ENCODE data around the gene PGD.
"Not testable (repeated sequence)": the region's sequence is repeated elsewhere in the genome, so short reads cannot be mapped to it uniquely, and the experiment has no call there.

Gene PGD

DNA sequence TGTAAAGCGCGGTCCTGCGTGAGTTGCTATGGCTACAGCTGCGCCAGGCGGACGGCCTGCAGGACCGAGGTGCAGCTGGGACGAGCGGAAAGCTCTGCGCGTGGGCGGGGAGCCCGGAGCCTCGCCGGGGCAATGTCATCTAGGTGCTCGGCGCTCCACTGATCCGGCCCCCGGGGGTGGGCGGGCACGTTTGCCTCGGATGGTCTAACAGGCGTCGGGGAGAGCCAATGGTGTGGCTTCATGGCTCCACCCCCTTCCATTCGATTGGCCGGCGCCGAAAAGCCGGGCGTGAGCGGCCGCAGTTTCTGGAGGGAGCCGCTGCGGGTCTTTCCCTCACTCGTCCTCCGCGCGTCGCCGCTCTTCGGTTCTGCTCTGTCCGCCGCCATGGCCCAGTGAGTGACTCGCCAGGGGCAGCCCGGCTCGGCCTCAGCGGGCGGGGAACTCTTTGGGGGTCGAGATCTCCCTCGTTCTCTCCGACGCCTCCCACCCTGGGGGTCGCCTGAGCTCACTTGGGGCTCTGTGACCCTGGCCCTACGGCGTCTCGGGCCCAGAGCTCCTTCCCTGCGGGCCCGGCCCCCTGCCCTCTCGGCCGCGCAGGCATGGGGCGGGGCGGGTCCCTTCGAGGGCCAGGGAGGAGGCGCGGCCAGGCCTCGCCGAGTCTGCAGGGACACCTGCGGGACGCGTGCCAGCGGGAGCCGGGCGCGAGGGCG, at the start of gene PGD:
TSS of gene PGD (plus strand) at position 331 of the 710 bp plus-strand sequence. CDS start at position 385, 54 bp downstream.
- peak; percentile 94 for DNase-seq (ENCODE audit: low spot score)

DNA sequence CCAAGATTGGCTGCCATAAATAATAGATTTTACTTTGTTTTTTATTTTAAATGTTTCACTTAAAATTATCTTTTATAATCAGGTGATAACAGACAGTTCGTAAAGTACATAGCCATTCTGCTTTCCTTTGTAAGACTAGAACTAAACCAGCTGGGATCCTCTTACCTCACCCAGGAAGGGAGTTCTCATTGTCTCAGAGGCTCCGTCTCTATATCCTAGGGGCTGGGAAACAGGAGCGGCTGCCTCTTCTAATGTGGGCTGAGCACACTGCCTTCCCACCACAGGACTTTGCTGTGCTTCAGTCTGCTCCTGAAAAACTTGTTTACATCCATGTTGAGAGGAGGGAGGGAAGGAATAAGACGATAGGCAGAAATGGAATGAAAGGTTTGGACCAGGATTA, 45.6 kb upstream of the PGD start:
- DNase-seq (ENCODE audit: low spot score) = no peak

DNA sequence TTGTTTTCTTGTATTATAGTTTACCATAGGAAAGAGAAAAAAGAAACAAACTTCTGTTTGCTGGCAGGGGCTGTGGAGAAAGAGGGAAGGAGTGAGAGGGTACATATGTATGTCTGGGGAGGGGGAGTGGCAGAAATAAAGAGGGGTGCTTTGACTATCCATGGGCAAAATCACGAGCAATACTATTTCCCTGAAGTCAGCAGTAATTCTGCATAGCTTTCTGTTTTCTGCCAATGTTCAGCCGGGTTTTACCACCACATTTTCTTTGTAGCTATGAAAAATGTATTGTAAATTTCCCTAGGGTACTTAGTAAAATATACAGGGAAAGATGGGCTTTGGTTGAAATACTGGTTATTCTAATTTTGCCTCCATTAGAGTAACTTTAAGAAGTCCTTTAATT, 45.2 kb upstream of the PGD start:
- no peak for DNase-seq (ENCODE audit: low spot score)

DNA sequence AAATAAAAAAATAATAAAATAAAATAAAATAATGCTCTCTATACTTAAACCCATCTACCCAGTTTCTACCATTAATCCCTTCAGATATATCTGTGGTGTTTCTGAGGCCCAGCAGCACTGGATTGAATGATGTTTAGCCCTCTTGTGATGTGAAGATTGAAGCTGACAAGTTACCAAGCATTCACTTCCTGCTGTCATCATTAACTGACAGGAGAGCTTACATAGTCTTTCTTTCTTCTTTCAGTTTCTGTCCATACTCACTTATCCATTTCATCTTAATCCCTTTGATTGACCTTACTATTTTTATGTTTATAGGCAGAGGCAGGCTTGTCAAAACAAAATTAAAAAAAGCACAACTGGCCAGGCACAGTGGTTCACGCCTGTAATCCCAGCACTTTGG, 38.8 kb upstream of the PGD start:
- DNase-seq (ENCODE audit: low spot score) = no peak

DNA sequence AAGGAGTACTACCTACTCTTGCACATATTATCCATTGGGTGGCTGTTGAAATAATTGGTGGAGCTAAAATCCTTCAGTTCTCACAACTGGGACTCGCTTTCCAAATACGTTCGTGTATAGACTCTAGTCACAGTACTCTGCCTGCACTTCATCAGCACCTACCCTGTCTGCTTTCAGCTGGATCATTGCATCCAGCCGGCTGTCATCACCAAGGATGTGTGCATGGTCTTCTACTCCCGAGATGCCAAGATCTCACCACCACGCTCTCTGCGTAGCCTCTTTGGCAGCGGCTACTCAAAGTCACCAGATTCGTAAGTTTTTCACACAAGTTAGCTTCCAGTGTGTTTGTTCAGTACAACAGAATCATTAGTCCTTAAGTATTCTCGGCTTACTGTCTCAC, 37.3 kb upstream of the PGD start:
- no peak for DNase-seq (ENCODE audit: low spot score)

DNA sequence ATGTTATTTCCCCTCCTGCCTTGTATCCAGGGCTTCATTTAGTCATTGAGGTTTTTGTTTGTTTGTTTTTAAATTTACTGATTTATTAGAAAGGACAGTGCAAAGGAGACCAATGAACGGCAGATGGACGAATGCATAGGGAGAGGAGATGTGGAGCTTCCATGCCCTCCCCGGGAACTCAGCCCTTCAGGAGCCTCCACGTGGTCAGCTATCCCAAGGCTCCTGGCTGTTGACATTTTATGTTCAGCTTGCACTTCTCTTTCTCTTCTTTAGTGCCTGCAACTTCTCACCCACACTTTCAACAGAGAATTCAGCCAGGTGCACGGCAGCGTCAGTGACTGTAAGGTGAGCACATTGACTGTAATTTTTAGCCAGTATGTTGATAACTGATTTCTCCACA, 30.7 kb upstream of the PGD start:
- no peak for DNase-seq (ENCODE audit: low spot score)

DNA sequence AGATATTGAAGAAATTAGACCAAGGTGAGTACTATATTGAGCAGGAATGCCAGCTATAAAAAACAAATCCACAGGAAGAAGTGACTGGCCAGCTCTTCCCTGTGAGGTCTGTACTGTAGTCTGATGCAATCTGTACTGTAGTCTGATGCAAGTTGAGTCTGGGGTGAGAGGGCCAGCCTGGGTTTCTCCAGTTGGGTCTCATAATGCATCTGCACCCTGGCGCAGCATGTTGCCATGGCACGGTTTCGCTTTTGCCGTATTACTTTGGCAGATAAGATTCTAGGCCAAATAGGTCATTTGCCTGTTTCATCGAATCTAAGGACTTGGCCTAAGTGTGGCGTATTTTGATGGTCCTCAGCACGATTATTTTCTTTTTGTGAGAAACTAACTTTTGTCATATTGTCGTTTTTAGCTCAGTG, 24.4 kb upstream of the PGD start:
- DNase-seq (ENCODE audit: low spot score) = no peak

DNA sequence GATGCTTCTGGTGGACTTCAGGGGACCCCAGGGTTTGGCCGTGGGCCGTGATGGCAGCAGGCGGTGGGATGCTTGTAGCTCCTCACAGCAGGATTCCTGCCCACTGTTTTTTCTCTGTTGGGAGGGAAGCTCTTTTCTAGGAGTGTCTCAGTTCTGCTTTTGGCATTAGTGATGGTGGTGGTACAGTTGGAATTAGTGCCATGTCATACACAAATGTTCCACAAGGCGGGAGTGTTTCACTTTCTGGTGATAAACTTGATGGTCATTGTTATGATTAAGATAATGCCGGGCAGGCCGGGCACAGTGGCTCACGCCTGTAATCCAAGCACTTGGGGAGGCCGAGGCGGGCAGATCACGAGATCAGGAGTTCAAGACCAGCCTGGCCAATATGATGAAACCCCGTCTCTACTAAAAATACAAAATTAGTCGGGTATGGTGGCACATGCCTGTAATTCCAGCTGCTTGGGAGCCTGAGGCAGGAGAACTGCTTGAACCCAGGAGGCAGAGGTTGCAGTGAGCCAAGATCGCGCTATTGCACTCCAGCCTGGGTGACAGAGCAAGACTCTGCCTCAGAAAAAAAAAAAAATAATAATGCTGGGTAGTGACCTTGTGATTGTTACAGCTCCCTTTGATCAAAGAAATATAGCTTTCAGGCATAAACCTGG, 21.4 kb upstream of the PGD start:
- not testable (repeated sequence) for DNase-seq (ENCODE audit: low spot score)

DNA sequence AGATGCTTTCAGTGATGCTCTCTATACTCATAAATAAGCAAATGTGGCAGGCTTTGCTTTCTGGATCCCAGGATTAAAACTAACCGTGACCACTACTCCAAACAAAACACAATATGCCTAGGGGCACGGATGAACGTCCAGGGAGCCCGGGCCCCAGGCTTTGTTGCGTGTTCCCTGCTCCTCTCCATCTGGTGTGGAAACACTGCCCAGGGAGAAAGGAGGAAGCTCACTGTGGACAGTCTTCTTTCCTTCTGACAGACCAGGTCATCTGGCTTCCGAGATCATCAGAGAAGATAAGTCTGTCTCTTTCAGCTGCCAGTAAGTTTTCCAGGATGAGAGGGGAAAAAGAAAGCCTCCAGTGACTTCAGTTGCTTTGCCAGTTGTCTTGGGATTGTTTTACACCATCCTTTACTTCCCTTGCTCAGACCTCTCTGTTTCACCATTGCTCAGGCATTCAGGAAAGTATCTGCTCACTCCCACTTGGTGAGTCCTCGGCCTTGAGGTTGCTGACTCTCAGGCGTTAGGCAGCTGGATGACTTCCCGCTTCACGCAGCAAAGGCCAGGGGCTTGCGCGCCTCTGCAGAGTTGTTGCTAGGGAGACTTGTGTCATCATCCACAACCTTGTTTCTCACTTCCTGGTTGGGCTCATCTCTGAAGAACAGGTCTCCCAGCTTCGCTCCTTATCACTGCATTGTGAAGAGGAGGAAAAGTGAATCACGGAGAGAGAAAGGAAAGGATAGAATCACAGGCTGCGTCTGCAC, 20.6 kb upstream of the PGD start:
- DNase-seq (ENCODE audit: low spot score) = no peak

DNA sequence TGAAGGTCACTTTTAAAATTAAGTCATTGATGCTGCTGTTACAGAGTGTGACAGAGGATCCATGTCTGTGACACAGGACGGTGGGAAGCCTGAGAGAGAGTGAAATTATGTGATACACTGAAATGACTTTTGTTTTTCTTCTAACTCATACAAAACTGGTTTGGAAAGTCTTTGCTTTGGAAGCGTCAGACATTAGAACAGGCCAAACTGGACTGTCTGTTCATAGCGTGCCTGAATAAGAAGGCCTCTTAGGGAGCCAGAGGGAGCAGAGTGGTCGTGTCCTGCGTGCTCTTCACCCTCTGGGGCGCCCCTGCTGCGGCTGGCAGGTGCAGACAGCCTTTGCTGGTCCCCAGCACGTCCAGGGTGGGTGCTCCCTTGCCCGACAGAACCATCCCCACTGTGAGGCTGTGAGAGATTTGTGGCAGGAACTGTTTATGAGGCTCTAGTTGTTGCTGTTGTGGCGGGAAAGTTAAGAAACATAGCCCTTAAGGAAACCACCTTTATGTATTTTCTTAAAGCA, 19.7 kb upstream of the PGD start:
- no peak for DNase-seq (ENCODE audit: low spot score)

DNA sequence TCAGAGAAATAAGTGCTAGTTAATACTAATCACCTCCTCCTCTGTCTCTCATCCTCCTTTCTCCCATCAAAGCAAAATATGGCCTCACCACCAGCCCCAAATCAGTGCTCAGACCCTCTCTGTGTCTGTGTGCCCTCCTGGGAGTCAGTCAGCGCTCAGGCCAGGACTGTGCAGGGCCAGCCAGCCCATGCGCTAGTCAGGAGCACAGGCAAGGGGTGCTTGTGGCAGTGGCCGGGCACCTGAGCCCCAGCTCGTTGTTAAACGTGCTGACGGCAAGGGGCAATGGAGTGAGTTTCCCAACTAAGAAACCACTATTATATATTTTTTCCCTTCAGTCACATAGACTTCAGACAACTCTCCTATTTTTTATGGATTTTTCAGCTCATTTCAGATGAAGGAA, 19.2 kb upstream of the PGD start:
- DNase-seq (ENCODE audit: low spot score) = no peak

DNA sequence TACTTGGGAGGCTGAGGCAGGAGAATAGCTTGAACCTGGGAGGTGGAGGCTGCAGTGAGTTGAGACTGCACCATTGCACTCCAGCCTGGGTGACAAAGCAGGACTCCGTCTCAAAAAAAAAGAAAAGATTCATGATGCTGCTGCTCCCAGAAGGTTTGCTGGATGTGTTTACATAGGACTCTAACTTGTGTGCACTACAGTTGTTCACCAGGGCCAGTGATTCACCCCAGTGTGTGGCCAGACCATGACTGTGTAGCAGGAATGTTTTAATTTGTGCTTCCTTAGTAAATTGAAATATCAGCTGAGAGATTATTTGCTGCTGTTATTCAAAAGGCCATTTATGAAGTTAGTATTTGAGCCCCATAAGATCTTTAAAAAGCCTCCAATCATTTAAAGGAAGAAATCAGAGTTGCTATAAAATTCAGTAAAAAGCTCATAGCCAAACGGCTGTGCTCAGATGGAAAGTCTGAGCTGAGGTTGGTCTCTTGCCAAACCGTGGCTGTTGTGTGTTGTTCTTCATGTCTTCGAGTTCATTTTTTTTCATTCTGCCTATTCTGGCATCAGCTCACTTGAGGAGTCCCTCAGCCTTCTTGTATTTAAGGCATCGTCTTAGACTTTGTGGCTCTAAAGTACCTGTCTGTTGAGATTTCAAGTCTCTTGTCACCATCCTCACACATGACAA, 18.1 kb upstream of the PGD start:
- DNase-seq (ENCODE audit: low spot score) = no peak

DNA sequence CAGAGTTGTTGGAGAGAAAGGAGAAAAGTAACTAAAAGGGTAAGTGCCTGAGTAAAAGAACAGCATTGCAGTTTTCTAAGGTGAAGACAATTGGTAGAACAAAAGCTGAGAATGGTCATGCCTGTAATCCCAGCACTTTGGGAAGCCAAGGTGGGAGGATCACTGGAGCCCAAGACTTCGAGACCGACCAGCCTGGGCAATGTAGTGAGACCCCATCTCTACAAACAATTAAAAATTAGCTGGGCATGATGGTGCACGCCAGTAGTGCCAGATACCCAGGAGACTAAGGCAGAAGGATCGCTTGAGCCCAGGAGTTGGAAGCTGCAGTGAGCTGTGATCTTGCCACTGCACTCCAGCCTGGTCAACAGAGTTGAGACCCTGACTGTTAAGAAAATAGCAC, 15.2 kb upstream of the PGD start:
- DNase-seq (ENCODE audit: low spot score) = no peak

DNA sequence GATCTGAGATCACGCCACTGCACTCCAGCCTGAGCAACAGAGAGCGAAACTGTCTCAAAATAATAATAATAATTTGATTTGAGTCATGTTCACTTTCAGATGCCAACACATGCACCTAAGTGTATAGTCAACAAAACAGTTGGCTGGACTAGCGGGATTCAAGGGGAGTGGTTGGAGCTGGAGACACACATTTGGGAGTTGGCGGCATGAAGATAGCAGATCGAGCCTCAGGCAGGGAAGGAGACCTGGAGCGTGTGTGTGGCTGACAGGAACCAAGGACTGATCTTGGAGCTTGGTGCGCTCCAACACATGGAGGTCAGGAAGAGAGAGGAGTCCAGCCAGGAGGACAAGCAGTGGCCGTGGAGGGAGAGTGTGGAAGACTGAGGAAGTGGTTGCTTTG, 14.6 kb upstream of the PGD start:
- no peak for DNase-seq (ENCODE audit: low spot score)

DNA sequence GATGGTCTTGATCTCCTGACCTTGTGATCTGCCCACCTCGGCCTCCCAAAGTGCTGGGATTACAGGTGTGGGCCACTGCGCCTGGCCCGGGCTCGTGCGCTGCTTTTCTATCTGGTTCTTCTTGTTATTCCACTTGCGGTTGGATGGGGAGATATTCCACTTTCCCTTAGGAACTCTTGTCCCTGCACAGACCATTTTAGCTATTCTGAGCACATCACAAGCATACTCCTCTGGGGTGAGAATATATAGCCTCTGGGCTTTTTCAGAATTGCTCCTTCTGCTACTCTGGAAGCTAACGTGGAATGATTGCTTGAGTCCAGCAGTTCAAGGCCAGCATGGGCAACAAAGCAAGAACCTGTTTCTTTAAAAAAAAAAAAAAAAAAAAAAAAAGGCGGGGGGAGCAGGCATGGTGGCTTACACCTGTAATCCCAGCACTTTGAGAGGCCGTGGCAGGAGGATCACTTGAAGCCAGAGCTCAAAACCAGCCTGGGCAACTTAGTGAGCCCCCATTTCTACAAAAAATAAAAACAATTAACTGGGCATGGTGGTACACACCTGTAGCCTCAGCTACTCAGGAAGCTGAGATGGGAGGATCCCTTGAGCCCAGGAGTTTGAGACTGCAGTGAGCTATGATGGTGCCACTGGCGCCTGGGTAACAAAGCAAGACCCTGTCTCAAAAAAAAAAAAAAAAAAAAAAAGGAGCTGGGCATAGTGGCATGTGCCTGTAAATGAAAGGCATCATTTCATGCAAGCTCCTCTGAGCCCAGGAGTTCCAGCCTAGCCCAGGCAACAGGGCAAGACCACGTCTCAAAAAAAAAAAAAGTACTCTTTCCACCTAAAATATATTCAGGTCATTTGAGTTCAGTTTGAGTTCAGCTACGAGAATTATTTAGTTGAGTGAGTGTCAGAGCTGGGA, 11.8 kb upstream of the PGD start:
- no peak for DNase-seq (ENCODE audit: low spot score)

DNA sequence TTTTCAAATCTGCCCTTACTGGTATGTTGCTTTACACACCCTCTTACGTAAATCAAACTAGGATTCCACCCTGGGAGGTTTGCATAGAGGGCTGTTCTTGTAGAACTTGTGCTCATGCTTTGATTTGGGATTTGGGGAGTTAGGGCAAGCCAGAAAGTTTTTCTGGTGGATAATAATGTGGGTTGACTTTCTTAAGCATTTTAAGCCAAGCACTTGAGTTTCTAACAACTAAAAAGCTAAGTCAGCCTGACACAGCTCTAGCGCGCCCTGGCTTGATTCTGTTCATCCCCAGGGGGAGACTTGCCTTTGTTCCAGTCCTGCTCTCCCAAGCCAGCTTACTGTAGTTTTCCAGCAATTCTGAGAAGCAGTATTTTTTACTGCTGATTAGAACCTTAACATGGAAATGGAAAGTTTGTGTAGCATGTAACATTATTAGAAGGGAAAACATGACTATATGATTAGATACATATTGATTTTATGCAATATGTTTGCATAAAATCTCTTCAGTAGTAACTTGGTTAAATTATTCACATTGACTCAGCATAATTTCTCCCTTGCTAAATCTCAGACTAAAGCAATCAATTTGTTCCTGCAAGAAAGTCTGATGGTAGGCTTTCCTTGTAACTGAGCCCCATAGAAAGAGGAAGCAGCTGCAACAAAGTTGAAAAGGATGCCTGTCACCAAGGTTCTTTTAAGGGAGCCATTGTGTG, 11.0 kb upstream of the PGD start:
- peak; percentile 56 for DNase-seq (ENCODE audit: low spot score)

DNA sequence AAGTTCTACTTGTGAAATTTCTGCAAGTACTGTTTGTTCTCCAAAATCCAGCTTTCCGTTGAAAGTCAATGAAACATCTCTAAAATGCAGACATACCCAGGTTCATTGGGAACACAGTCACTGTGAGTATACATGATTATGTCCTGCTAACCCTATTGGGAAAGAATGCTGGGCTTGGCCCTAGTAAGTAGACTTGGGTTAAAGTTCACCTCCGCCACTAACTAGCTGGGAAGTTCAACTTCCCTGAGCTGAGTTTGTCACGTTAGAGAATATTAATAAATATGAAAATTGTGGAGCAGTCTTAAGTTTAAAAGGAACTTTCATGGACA, 10.5 kb upstream of the PGD start:
- no peak for DNase-seq (ENCODE audit: low spot score)

DNA sequence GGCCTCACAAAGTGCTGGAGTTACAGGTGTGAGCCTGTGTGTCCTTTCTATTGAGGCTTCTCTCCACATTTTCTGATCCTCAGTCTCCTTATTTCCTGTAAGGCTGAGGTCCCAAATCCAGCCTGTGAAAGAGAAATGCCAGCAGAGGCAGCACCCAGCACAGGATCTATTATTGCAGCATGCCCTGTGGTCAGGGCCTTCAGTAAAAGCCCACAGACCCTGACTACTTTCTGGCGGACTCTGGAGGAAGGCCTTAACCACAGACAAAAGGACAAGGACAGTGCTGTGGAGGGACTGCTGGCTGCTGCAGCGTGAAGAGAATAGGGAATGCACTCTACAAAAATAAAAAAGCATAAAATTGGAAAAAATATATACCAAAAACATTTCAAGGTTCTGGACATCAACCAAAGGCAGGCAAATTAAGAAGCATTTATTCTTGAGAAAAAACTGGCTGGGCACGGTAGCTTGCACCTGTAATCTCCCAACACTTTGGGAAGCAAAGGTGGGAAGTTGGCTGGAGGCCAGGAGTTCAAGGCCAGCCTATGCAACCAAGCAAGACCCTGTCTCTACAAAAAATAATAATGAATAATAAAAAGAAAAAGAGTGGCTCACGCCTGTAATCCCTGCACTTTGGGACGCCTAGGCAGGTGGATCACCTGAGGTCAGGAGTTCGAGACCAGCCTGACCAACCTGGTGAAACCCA, 9.4 kb upstream of the PGD start:
- DNase-seq (ENCODE audit: low spot score) = no peak

DNA sequence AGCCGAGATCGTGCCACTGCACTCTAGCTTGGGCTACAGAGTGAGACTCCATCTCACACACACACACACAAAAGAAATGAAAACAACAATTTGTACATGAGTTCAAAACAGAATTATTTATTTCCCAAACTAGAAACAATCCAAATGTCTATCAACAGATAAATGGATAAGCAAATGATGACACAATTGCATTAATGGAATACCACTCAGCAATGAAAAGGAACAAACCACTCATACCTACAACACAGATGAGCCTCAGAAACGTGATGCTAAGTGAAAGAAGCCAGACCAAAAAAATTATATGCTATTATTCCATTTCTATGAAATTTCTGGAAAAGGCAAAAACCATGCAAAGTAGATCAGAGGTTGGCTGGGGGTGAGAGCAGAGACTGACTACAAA, 2.0 kb upstream of the PGD start:
- DNase-seq (ENCODE audit: low spot score) = no peak

DNA sequence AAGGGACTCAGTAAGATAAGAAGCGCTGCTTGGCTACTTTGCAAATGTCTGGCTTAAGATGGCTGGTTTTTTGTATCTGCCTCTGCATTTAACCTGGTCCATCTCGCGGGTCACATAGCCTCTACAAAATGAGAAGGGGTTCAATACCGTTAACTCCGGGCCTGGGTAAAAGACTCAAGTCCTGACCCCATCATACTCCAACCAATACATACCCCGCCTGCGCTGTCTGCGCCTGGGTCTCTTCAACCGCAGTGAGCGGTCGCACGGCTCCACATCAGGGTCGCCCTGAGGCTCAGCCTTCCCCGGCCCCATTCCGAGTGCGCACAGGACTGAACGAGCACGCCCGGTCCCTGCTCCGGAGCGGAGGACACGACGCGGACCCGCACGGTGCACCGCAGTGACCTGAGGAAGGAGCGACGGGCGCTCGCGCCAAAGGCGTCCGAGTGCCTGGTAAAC, 558 bp upstream of the PGD start:
- no peak for DNase-seq (ENCODE audit: low spot score)

Data from HuH-7.5 (cell line).